T-helper 2 cell treated with Interferon-gamma antibody and Interleukin-4, amounts not matched to agents 5 μg/mL and 100 μg/mL, for 36 hours (primary cell): ENCODE data around the gene RTL10.
"Not testable (repeated sequence)": the region's sequence is repeated elsewhere in the genome, so short reads cannot be mapped to it uniquely, and the experiment has no call there.

ENCODE experiments used
- DNase-seq: peaks from one replicate; pipeline ENCODE4 v3.0.0; 2021; ENCODE audit warnings: low spot score
- H3K27ac Mint-ChIP-seq: one replicate; pipeline ENCODE4 v1.8.0; 2021; ENCODE audit warnings: mild to moderate bottlenecking, mixed read lengths
- H3K27me3 Mint-ChIP-seq: one replicate; pipeline ENCODE4 v1.8.0; 2021; ENCODE audit warnings: low read depth, mixed read lengths
- H3K36me3 Mint-ChIP-seq: one replicate; pipeline ENCODE4 v1.8.0; 2021; ENCODE audit warnings: low read depth, mixed read lengths
- H3K4me1 Mint-ChIP-seq: one replicate; pipeline ENCODE4 v1.8.0; 2021; ENCODE audit warnings: low read depth, mixed read lengths
- H3K4me3 Mint-ChIP-seq: one replicate; pipeline ENCODE4 v1.8.0; 2022; ENCODE audit warnings: mild to moderate bottlenecking, moderate library complexity, mixed read lengths
- H3K9me3 Mint-ChIP-seq: one replicate; pipeline ENCODE4 v1.8.0; 2021; ENCODE audit warnings: mixed read lengths

The RTL10 gene

DNA sequence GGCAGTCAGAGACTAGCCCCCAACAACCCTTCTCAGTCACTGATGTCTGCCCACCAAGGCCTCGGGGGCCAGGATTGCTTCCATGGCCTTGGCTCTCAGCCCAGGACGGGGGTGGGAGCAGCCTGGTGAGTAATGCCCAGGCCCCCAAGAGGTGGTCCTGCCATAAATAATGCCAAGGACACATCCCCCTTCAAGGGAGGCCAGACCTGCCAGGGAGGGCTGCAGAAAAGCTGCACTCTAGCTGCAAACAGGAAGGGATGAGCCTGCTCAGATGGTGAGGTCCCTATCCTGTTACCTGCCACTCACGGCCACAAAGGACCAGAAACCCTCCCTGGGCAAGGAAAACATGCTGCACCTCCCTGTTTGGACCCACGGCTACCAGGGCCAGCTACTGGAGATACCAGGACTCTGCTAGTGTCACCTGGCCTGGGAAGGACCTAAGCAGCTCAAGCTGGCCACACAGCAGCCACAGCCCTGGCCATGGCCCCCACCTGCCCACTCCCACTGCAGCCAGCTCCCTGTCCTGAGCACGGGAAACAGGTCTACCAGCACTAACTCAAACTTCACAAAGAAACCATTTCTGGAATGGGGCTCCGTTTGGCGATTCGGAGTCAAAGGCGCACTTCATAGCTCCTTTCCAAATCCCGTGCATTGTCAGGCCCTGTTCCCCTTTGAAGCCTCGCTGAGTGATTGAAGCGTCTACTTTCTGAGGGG lies 12.1 kb downstream of the RTL10 start:
- Mint-ChIP-seq H3K27ac (no peak overlapping the region), H3K9me3 (no peaks in the 10 kb centered on the region), H3K36me3 (peaks cover 4% of the 10 kb centered on the region), H3K4me1 (peaks cover 5% of the 10 kb centered on the region), H3K4me3 (no peak overlapping the region), H3K27me3 (no peaks in the 10 kb centered on the region)
- DNase-seq = no peak

DNA sequence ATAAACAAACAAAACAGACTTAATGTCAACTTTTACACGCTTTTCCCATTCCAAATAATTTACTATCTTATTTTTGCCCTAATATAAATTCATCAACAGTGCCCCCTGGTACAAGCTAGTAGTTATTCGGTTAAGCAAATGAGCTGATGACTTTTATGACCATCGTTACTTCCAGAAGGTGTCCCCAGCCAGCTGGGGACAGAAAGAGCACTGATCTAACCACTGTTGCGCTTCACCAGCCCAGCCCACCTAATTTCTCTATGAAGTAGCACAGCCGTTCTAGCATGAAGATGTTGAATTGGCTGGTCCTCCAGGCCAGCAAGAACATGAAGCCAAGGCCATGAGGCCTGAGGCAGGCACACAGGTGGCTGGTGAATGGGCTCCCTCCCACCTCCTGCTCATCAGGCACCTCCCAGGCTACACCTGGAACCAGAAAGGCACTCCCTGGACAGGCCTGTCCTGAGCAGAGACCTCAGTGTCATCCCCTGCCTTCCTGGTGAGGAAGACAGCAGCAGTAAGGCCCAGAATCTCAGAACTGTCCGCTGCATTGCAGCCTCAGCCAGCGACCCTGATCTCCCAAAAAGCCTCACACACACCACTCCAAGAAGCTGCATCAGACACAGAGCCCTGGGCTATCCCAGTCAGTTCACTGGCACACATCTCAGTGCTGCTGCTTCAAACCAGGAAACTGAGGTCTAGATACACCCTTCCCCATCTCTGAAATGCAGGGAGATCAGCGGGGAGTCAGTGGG lies 12.9 kb downstream of the RTL10 start:
- Mint-ChIP-seq H3K27me3 (no peaks in the 10 kb centered on the region), H3K4me1 (peaks cover 5% of the 10 kb centered on the region), H3K36me3 (no peaks in the 10 kb centered on the region), H3K9me3 (no peaks in the 10 kb centered on the region), H3K27ac (no peak overlapping the region), H3K4me3 (no peak overlapping the region)
- DNase-seq = no peak

DNA sequence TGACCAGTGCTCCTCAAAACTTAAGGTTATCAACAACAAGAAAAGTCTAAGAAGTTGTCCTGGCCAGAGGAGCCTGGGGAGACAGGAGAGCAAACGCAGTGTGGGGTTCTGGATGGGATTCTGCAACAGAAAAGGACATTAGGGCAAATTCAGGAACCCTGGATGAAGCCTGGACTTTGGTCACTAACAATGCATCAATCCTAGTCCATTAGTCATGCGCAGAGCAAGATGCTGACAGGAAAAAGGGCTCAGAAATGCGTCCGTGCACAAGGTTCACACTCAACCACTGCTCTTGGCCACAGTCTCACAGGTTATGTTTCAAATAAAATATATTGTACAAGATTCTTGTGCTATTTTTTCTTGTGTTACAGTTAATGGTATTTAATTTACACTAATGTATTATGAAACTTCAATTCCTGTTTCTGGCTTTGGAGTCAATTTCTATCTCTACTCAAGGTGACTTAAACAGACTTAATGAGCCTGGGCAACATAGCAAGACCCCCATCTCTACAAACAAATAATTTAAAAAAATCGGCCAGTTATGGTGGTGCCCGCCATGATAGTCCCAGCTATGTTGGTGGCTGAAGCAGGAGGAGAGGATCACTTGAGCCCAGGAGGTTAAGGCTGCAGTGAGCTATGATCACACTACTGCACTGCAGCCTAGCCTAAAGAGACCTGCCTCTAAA lies 13.6 kb downstream of the RTL10 start:
- Mint-ChIP-seq H3K4me3 (no peak overlapping the region), H3K27me3 (no peaks in the 10 kb centered on the region), H3K4me1 (peaks cover 5% of the 10 kb centered on the region), H3K27ac (no peak overlapping the region), H3K36me3 (no peaks in the 10 kb centered on the region), H3K9me3 (no peaks in the 10 kb centered on the region)
- no peak for DNase-seq

DNA sequence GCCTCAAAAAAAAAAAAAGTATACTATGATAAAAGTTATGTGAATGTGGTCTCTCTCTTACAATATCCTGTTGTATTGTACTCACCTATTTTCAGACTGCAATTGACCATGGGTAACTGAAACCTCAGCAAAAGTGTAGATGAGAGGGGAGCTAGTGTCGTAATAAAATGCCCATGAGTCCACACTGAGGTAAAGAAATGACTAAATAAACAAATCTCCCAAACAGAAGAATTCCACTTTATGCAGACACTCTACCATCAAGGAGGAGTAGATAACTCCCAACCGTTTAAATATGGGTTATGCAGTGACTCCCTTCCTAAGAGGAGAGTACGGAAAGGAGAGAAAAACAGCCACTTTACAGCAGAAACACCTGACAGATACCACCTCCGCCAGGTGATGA lies 14.6 kb downstream of the RTL10 start:
- Mint-ChIP-seq H3K9me3 (no peaks in the 10 kb centered on the region), H3K4me3 (no peak overlapping the region), H3K27ac (no peak overlapping the region), H3K4me1 (peaks cover 8% of the 10 kb centered on the region), H3K36me3 (no peaks in the 10 kb centered on the region), H3K27me3 (no peaks in the 10 kb centered on the region)
- DNase-seq = no peak

DNA sequence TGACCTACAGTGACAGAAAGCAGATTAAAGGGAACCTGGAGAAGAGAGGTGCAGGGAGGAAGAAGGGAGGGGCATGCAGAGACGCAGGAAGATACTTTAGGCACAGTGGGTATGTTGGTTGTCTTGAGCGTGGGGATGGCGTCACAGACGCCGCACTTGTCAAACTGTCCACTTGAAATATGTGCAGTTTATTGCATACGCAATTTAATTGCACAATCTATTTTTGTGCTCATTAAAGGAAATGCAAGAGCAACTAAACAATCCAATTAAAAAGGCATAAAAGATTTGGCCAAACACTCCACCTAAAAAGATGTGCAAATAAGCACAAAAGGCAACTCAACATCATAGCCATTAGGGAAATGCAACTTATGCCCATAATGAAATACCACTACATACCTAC lies 16.8 kb downstream of the RTL10 start:
- Mint-ChIP-seq H3K36me3 (no peaks in the 10 kb centered on the region), H3K4me1 (peaks cover 6% of the 10 kb centered on the region), H3K4me3 (no peak overlapping the region), H3K27me3 (no peaks in the 10 kb centered on the region), H3K27ac (no peak overlapping the region), H3K9me3 (no peaks in the 10 kb centered on the region)
- no peak for DNase-seq

DNA sequence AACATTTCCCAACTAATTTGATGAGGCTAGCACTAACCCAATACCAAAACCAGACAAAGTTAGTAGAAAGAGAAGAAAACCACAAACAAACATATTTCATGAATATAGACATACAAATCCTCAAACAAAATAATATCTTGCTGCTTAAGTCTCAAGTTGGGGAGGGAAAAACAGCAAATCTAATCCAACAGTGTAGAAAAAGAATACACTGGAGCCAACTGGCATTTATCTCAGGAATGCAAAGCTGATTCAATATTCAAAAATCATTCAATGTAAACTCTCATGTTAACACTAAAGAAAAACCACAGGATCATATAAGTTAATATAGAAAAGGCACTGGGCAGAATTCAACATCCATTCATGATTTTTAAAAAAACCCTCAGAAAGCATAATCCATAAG lies 18.2 kb downstream of the RTL10 start:
- Mint-ChIP-seq H3K27me3 (no peaks in the 10 kb centered on the region), H3K27ac (no peak overlapping the region), H3K9me3 (no peaks in the 10 kb centered on the region), H3K4me3 (no peak overlapping the region), H3K4me1 (peaks cover 9% of the 10 kb centered on the region), H3K36me3 (no peaks in the 10 kb centered on the region)
- no peak for DNase-seq

DNA sequence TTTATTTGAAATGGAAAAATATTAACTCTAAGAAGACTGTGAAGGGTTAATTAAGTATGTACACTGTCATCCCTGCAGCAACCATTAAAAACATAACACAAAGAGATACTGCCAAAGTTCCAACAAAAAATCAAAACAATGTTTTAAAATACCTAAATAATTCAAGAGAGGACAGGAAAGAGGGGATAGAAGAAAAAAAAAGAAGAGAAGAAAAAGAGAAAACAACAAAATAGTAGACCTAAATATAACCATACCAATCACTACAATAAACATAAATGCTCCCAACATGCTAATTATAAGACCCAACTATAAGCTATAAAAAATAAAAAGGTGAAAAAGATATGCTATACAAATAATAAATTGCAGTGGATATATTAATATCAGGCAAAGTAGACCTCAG lies 20.1 kb downstream of the RTL10 start:
- Mint-ChIP-seq H3K4me1 (peaks cover 9% of the 10 kb centered on the region), H3K27ac (no peak overlapping the region), H3K9me3 (no peaks in the 10 kb centered on the region), H3K4me3 (no peak overlapping the region), H3K36me3 (no peaks in the 10 kb centered on the region), H3K27me3 (no peaks in the 10 kb centered on the region)
- DNase-seq = no peak

DNA sequence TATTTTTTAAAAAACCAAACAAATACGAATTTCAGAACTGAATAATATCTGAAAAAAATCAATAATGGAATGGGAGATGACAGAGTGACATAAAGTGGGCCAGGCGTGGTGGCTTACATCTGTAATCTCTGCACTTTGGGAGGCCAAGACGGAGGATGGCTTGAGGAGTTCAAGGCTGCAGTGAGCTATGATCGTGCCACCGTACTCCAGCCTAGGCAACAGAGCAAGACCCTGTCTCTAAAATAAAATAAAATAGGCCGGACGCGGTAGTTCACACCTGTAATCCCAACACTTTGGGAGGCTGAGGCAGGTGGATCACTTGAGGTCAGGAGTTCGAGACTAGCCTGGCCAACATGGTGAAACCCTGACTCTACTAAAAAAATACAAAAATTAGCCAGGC lies 21.3 kb downstream of the RTL10 start:
- H3K9me3 Mint-ChIP-seq, H3K27me3 Mint-ChIP-seq, H3K4me1 Mint-ChIP-seq, H3K4me3 Mint-ChIP-seq, H3K27ac Mint-ChIP-seq, DNase-seq, H3K36me3 Mint-ChIP-seq: not testable (repeated sequence)

DNA sequence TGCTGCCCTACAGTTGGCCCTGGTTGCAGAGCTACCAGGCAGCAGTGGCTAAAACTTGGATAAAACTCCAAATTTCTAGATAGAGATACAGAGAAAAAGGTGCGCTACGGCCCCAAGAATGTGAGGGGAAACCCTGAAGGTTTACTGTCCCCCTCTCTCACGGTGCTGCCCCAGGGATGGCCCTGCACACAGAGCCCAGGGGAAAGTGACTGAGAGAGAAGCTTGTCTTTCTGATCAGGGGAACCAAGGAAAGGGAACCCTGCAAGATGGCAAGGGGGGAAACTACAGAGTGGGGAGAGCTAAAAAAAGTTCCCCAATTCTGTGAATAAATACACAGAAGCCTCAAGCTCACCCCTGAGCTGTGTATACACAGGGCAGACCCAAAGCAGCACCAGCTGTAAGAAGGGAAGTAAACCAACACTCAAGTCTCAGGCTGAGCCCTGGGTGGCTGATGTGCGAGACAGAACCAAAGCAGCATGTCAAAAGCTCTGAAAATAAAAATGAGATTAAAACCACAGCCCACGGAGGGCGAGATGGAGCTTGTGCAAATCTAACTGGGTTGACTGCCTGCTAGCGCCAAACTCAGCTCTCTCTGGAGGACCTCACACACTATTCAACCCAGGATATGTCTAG lies 22.1 kb downstream of the RTL10 start:
- no peaks in the 10 kb centered on the region for H3K36me3 Mint-ChIP-seq
- peaks cover 9% of the 10 kb centered on the region for H3K4me1 Mint-ChIP-seq
- no peaks in the 10 kb centered on the region for H3K27me3 Mint-ChIP-seq
- DNase-seq = no peak
- H3K27ac Mint-ChIP-seq = no peak overlapping the region
- no peaks in the 10 kb centered on the region for H3K9me3 Mint-ChIP-seq
- H3K4me3 Mint-ChIP-seq = no peak overlapping the region

DNA sequence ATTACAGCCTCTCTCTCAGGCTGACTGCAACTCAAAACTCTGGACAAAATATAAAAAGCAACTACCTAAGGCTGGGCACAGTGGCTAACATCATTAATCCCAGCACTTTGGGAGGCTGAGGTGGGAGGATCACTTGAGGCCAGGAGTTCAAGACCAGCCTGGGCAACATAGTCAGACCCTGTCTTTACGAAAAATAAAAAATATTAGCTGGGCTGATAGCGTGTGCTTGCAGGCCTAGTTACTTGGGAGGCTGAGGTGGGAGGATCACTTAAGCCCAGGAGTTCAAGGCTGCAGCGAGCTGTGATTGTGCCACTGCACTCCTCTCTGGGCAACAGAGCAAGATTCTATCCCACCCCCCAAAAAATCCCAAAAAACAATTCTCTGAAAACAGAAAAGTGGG lies 22.7 kb downstream of the RTL10 start:
- H3K4me3 Mint-ChIP-seq, H3K9me3 Mint-ChIP-seq, H3K27ac Mint-ChIP-seq, H3K4me1 Mint-ChIP-seq, DNase-seq, H3K36me3 Mint-ChIP-seq, H3K27me3 Mint-ChIP-seq: not testable (repeated sequence)

DNA sequence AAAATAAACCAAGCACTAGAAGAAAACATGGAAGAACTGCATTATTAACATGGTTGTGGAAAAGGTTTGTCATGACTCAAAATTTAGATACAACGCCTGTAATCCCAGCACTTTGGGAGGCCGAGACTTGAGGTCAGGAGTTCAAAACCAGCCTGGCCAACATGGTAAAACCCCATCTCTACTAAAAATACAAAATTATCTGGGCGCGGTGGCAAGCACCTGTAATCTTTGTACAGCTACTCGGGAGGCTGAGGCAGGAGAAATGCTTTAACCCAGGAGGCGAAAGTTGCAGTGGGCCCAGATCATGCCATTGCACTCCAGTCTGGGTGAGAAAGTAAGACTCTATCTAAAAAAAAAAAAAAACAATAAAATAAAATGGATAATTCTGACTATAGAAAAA lies 23.7 kb downstream of the RTL10 start:
- H3K27ac Mint-ChIP-seq = no peak overlapping the region
- DNase-seq = no peak
- H3K4me1 Mint-ChIP-seq = peaks cover 9% of the 10 kb centered on the region
- no peaks in the 10 kb centered on the region for H3K27me3 Mint-ChIP-seq
- H3K9me3 Mint-ChIP-seq = no peaks in the 10 kb centered on the region
- no peaks in the 10 kb centered on the region for H3K36me3 Mint-ChIP-seq
- no peak overlapping the region for H3K4me3 Mint-ChIP-seq

DNA sequence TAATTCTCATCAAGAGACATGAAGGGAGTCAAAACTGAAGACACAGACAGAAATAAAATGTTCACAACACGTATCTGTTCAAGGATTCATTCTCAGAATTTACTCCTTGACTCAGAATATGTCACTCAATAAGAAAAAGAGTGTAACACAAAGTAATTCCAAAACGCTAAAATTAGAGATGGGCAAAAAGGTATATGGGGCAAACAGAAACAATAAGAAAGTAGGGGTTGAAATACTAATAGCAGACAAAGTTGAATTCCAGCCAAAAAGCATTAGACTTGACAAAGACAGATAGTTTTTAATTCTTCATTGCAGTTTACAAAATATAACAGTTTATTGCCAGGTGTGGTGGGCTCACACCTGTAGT lies 26.7 kb downstream of the RTL10 start:
- no peak for DNase-seq
- peaks cover 3% of the 10 kb centered on the region for H3K4me1 Mint-ChIP-seq
- no peaks in the 10 kb centered on the region for H3K27me3 Mint-ChIP-seq
- H3K9me3 Mint-ChIP-seq = no peaks in the 10 kb centered on the region
- no peak overlapping the region for H3K27ac Mint-ChIP-seq
- no peak overlapping the region for H3K4me3 Mint-ChIP-seq
- H3K36me3 Mint-ChIP-seq = no peaks in the 10 kb centered on the region

DNA sequence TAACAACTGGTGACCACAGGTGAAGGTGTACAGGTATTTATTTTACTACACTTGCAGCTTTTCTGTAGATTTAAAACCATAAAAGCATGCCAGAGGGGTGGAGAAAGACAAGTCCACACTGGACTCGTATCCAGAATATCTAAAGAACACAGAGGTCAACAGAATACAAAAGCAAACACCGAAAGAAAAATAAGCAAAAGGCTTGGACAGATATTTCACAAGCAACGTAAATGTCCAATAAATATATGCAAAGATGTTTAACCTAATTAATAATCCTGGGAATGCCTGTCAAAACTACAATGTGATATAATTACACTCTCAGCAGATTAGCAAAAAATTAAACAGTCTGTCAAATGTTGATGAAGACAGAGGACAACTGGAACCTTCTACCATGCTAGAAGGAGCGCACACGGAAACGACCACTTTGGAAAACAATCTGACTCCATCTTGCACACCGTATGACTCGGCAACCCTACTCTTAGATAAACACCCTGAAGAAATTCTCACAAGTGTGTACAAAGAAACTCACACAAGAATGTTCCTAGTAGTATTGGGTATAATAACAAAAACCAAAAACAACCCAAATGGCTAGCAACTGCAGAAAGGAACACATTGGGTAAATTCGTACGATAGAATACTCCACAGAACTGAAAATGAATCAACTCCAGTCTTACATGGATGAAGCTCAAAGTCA lies 27.2 kb downstream of the RTL10 start:
- Mint-ChIP-seq H3K36me3 (no peaks in the 10 kb centered on the region), H3K27ac (no peak overlapping the region), H3K9me3 (no peaks in the 10 kb centered on the region), H3K4me3 (no peak overlapping the region), H3K4me1 (no peaks in the 10 kb centered on the region), H3K27me3 (no peaks in the 10 kb centered on the region)
- DNase-seq = no peak

DNA sequence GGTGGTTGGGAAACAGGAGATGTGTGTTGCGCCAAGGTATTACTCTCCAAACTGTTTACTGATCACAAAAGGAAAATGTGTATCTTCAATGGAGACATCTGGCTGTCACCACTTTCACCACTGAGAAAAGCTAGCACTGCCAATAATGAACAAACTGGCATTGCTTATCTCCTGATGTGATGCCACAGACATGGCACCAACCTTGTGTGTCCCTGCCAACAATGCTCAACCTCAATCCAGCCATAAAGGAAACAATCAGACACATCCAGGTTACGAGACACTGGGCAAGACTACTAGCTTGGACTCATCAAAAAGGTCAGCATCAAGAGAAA lies 28.1 kb downstream of the RTL10 start:
- Mint-ChIP-seq H3K27ac (no peak overlapping the region), H3K4me1 (no peaks in the 10 kb centered on the region), H3K36me3 (no peaks in the 10 kb centered on the region), H3K9me3 (no peaks in the 10 kb centered on the region), H3K4me3 (no peak overlapping the region), H3K27me3 (no peaks in the 10 kb centered on the region)
- DNase-seq = no peak
